Ovary (tissue), 9 donors: ENCODE measurements around the gene C16orf86. TPM values are rescaled to one million over a fixed set of nuclear protein-coding genes. Genes with fewer than 3 reads are reported as not detected.

Source experiments
- DNase-seq, 5 donors: peaks; one replicate each; pipeline ENCODE4 v3.0.0-alpha.2; 2019 to 2020
- H3K27ac ChIP-seq, 2 donors: fragments of 200-600 bp; one replicate each; pipeline versions ENCODE4 v1.5.1 to v1.8.0; 2019 to 2022
- H3K27me3 ChIP-seq: fragments of 200-600 bp; one replicate; pipeline ENCODE4 v1.8.0; 2022
- H3K36me3 ChIP-seq: fragments of 200-600 bp; sonication (generic); one replicate; pipeline ENCODE4 v1.5.1; 2019
- H3K4me1 ChIP-seq: one replicate; pipeline ENCODE4 v1.8.1; 2013; ENCODE audit warnings: mild to moderate bottlenecking, moderate library complexity; ENCODE audit not compliant: insufficient read depth
- H3K4me3 ChIP-seq: fragments of 200-600 bp; sonication (generic); one replicate; pipeline ENCODE4 v1.5.1; 2017
- H3K9me3 ChIP-seq, 2 donors: fragments of 200-600 bp in 1 of 2; sonication (generic) in 1 of 2; one replicate each; pipeline versions ENCODE4 v1.5.1 to v1.8.1; 2013 to 2019; ENCODE audit warnings: mild to moderate bottlenecking in 1 of 2, moderate library complexity in 1 of 2
- CTCF ChIP-seq, 3 donors: fragments of 450-650 bp in 2 of 3; fragments of 200-600 bp in 1 of 3; IDR thresholded peaks; one replicate each; pipeline versions ENCODE4 v1.5.1 to v1.8.0; 2016 to 2022; ENCODE audit warnings: antibody characterized with exemption in 3 of 3, mild to moderate bottlenecking in 1 of 3
- EP300 ChIP-seq: sonication (generic); formaldehyde crosslinking; IDR thresholded peaks from one replicate; pipeline ENCODE4 v1.6.1; 2017; ENCODE audit warnings: antibody characterized with exemption
- POLR2A ChIP-seq: fragments of 450-650 bp; IDR thresholded peaks from one replicate; pipeline ENCODE4 v1.6.1; 2017; ENCODE audit warnings: antibody characterized with exemption, mild to moderate bottlenecking, moderate library complexity
- WGBS, 3 donors: extraction: QIAGEN DNeasy Blood & Tissue Kit in 1 of 3; methylation state at CpG; one replicate each; pipeline versions ENCODE4 v1.1.5 to v1.1.7; 2013 to 2017; 5-methylcytosine and 5-hydroxymethylcytosine counted together
- intact Hi-C, 4 donors: fragments of 100-400 bp; cut with DNase I; formaldehyde crosslinking; loops; one replicate each; pipeline versions ENCODE4 v1.11.0 to v1.15.1; 2022 to 2023
- polyA plus RNA-seq, 2 donors: library from polyadenylated mRNA; stranded (reverse); fragments of 200-250 nt in 1 of 2; fragments of 350-450 nt in 1 of 2; fragmentation: Illumina TruSeq in 1 of 2; extraction: RNeasy Lipid Tissue Mini Kit (QIAGEN cat#74804) in 1 of 2; gene quantifications; one replicate each; pipeline ENCODE4 v1.2.3, GENCODE V29; 2013 to 2014
- total RNA-seq, 7 donors: library from RNA; depleted of rRNA in 2 of 7; stranded (reverse); fragments of >200 nt in 2 of 7; fragmentation: NEBNext Ultra II Directional in 3 of 7; extraction: Animal tissue kit (Norgen Biotek cat#: 25700) in 3 of 7; gene quantifications; one replicate each; pipeline versions ENCODE4 v1.1.0 to v1.2.4, GENCODE V29; 2016 to 2023
- donor health status: DM: no; HTN: no; CAD: no; lungs with moderate emphysema.
- donor health status: DM: no; HTN: no; CAD: no.
- donor health status: Bipolar disorder and iron deficiency.
- donor health status: DM: yes; HTN: yes; CAD: no.
- donor health status: DM: no; HTN: no; CAD: no.
- donor health status: DM: yes; HTN: yes; CAD: no.

The C16orf86 gene
- total and polyA plus RNA-seq, 9 donors = 0.13 to 8.2 (median 4.6) TPM

- H3K4me3 ChIP-seq = peak overlapping the region; percentile 66
- peak overlapping the region in 1 of 2 donors; percentile 43 for H3K27ac ChIP-seq
- no peaks in the 10 kb centered on the region for H3K9me3 ChIP-seq
- H3K27me3 ChIP-seq = no peaks in the 10 kb centered on the region
- intact Hi-C loops = loop anchor here in 3 of 4 donors (5.0 to 10.0 kb wide), 4 partner anchors 103 to 269 kb away; partner anchors contain the start of genes RIPOR1 (in 2 of the 3), CTCF (in 1 of the 3), CTRL (in 1 of the 3) and PSMB10 (in 1 of the 3)
- no peak for DNase-seq
- H3K4me1 ChIP-seq = peaks cover 8% of the 10 kb centered on the region
- TF ChIP-seq CTCF (IDR thresholded peaks at IDR 0.05) (no peak), POLR2A (no peak), EP300 (no peak)
- no peaks in the 10 kb centered on the region for H3K36me3 ChIP-seq
- 71 to 74% (median 73%) methylated on average over 5 of the region's 5 CpGs for WGBS, 3 donors
These were observed 1.0 kb upstream of the C16orf86 start for GRCh38 chr16:67665598-67665997.

GRCh38 chr16:67666032-67666551 lies 522 bp upstream of the C16orf86 start:
- Histone ChIP-seq H3K9me3 (no peaks in the 10 kb centered on the region), H3K27me3 (no peaks in the 10 kb centered on the region), H3K36me3 (no peaks in the 10 kb centered on the region), H3K27ac (peak overlapping the region; percentile 43 to 68), H3K4me3 (peak overlapping the region; percentile 66), H3K4me1 (peaks cover 8% of the 10 kb centered on the region)
- intact Hi-C loops = loop anchor here in 3 of 4 donors (5.0 to 10.0 kb wide), 4 partner anchors 104 to 269 kb away; partner anchors contain the start of genes RIPOR1 (in 2 of the 3), CTCF (in 1 of the 3), CTRL (in 1 of the 3) and PSMB10 (in 1 of the 3)
- TF ChIP-seq CTCF (IDR thresholded peaks at IDR 0.05) (no peak), POLR2A (no peak), EP300 (no peak)
- WGBS, 3 donors = 1% methylated on average over 30 to 46 of the region's 46 CpGs
- peak; percentile 44 to 75 (median 69) for DNase-seq

GRCh38 chr16:67667453-67667816 lies 821 bp downstream of the C16orf86 start:
- Histone ChIP-seq H3K4me1 (peaks cover 8% of the 10 kb centered on the region), H3K4me3 (peak overlapping the region; percentile 66), H3K36me3 (no peaks in the 10 kb centered on the region), H3K27me3 (no peaks in the 10 kb centered on the region), H3K27ac (peak overlapping the region in 1 of 2 donors; percentile 65), H3K9me3 (no peaks in the 10 kb centered on the region)
- no peak for TF ChIP-seq EP300
- TF ChIP-seq POLR2A = no peak
- no peak for TF ChIP-seq CTCF (IDR thresholded peaks at IDR 0.05)
- DNase-seq = no peak
- intact Hi-C loops = loop anchor here in 3 of 4 donors (5.0 to 10.0 kb wide), 4 partner anchors 105 to 267 kb away; partner anchors contain the start of genes RIPOR1 (in 2 of the 3), CTCF (in 1 of the 3), CTRL (in 1 of the 3) and PSMB10 (in 1 of the 3)
- WGBS, 3 donors = 17 to 21% (median 21%) methylated on average over 7 to 10 of the region's 10 CpGs

- H3K9me3 ChIP-seq = no peaks in the 10 kb centered on the region
- peaks cover 10% of the 10 kb centered on the region for H3K4me1 ChIP-seq
- intact Hi-C loops = loop anchor here in 3 of 4 donors (5.0 to 10.0 kb wide), 4 partner anchors 106 to 267 kb away; partner anchors contain the start of genes RIPOR1 (in 2 of the 3), CTCF (in 1 of the 3), CTRL (in 1 of the 3) and PSMB10 (in 1 of the 3)
- H3K36me3 ChIP-seq = no peaks in the 10 kb centered on the region
- TF ChIP-seq CTCF (IDR thresholded peaks at IDR 0.05) = peak; percentile 85 to 92 (median 89)
- TF ChIP-seq POLR2A = no peak
- WGBS, 3 donors = 17 to 26% (median 19%) methylated on average over 15 to 18 of the region's 18 CpGs
- DNase-seq = peak; percentile 75 to 85 (median 81)
- H3K4me3 ChIP-seq = peak overlapping the region; percentile 66
- H3K27me3 ChIP-seq = no peaks in the 10 kb centered on the region
- peak overlapping the region in 1 of 2 donors; percentile 65 for H3K27ac ChIP-seq
These were observed 1.3 kb downstream of the C16orf86 start for GRCh38 chr16:67667817-67668494.
